GM12878 (cell line): ENCODE data around the gene TPSB2.

Experiments used
- BRCA1 ChIP-seq: IDR thresholded peaks from 2 replicates; pipeline ENCODE4 v1.6.1; 2011; ENCODE audit warnings: low read depth, low read length, improper control_type of control experiment
- CHD4 ChIP-seq: fragments of 200-600 bp; sonication (generic); IDR thresholded peaks from 2 replicates; pipeline ENCODE4 v1.6.1; 2016; ENCODE audit warnings: mild to moderate bottlenecking
- CTCF ChIP-seq, 3 experiments: IDR thresholded peaks in 2 of 3; conservative IDR thresholded peaks in 1 of 3; 2 replicates each; pipeline ENCODE4 v1.5.1; 2011; ENCODE audit warnings: low read depth in 3 of 3, low read length in 3 of 3, mild to moderate bottlenecking in 3 of 3, control low read depth in 2 of 3, moderate library complexity in 2 of 3, inconsistent platforms in 1 of 3, mixed read lengths in 1 of 3; ENCODE audit not compliant: control insufficient read depth in 2 of 3, insufficient read depth in 1 of 3; ENCODE audit errors: extremely low read depth in 1 of 3
- EP300 ChIP-seq, 2 experiments: fragments of 150-350 bp in 1 of 2; IDR thresholded peaks; 2 replicates each; pipeline ENCODE4 v1.6.1; 2011 to 2012; ENCODE audit warnings: low read depth in 2 of 2, low read length in 2 of 2, borderline replicate concordance in 1 of 2, improper control_type of control experiment in 1 of 2, inconsistent platforms in 1 of 2; ENCODE audit not compliant: control insufficient read depth in 1 of 2
- ETV6 ChIP-seq, 2 experiments: fragments of 450-650 bp in 1 of 2; IDR thresholded peaks in 1 of 2; conservative IDR thresholded peaks in 1 of 2; 2 replicates each; pipeline ENCODE4 v1.6.1; 2014; ENCODE audit warnings: antibody characterized with exemption in 1 of 2, borderline replicate concordance in 1 of 2, low read depth in 1 of 2, mild to moderate bottlenecking in 1 of 2, moderate library complexity in 1 of 2
- MAX ChIP-seq: IDR thresholded peaks from 2 replicates; pipeline ENCODE4 v1.6.1; 2012; ENCODE audit warnings: low read depth, low read length, improper control_type of control experiment
- MYC ChIP-seq: IDR thresholded peaks from 2 replicates; pipeline ENCODE4 v1.6.1; 2011; ENCODE audit warnings: mild to moderate bottlenecking, low read length, moderate library complexity, inconsistent platforms; ENCODE audit not compliant: insufficient read depth, insufficient replicate concordance, insufficient read length, severe bottlenecking
- NBN ChIP-seq: fragments of 450-650 bp; IDR thresholded peaks from 2 replicates; pipeline ENCODE4 v1.6.1; 2016
- POLR2A ChIP-seq: IDR thresholded peaks from 2 replicates; pipeline ENCODE4 v1.6.1; 2011; ENCODE audit warnings: low read depth, mild to moderate bottlenecking, low read length
- POLR2AphosphoS5 ChIP-seq: IDR thresholded peaks from 2 replicates; pipeline ENCODE4 v1.6.1; 2011; ENCODE audit warnings: mild to moderate bottlenecking, low read length, inconsistent platforms
- TF ChIP-seq, protein P1 (sequence below): IDR thresholded peaks from 2 replicates; pipeline ENCODE4 v1.6.1; 2011; ENCODE audit warnings: mild to moderate bottlenecking, low read depth, low read length, moderate library complexity; ENCODE audit not compliant: insufficient replicate concordance

GRCh38 chr16:1245452-1246020, 15.6 kb upstream of the TPSB2 start:
- no peak for TF ChIP-seq EP300 (IDR thresholded peaks at IDR 0.05; ENCODE audit: borderline replicate concordance in 1 of 2, control insufficient read depth in 1 of 2, low read depth in 2 of 2, low read length in 2 of 2)
- TF ChIP-seq ETV6 (conservative IDR thresholded peaks at IDR 0.05 in 1 of 2, IDR thresholded peaks at IDR 0.05 in 1 of 2; ENCODE audit: borderline replicate concordance in 1 of 2, low read depth in 1 of 2), result no peak
- no peak for TF ChIP-seq CTCF (IDR thresholded peaks at IDR 0.05 in 2 of 3, conservative IDR thresholded peaks at IDR 0.05 in 1 of 3; ENCODE audit: control insufficient read depth in 2 of 3, extremely low read depth in 1 of 3, insufficient read depth in 1 of 3, low read depth in 3 of 3, low read length in 3 of 3)
- no peak for TF ChIP-seq CHD4
- TF ChIP-seq POLR2AphosphoS5, result no peak
- TF ChIP-seq, protein P1, sequence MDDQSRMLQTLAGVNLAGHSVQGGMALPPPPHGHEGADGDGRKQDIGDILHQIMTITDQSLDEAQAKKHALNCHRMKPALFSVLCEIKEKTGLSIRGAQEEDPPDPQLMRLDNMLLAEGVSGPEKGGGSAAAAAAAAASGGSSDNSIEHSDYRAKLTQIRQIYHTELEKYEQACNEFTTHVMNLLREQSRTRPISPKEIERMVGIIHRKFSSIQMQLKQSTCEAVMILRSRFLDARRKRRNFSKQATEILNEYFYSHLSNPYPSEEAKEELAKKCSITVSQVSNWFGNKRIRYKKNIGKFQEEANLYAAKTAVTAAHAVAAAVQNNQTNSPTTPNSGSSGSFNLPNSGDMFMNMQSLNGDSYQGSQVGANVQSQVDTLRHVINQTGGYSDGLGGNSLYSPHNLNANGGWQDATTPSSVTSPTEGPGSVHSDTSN, result no peak
- TF ChIP-seq MYC, result no peak
- no peak for TF ChIP-seq POLR2A
- no peak for TF ChIP-seq BRCA1
- TF ChIP-seq MAX, result no peak
- no peak for TF ChIP-seq NBN
